Heart right ventricle (tissue), 16 donors: ENCODE data around the gene NAMPT. TPM values are rescaled to one million over a fixed set of nuclear protein-coding genes. Genes with fewer than 3 reads are reported as not detected.

Experiments used
- ATAC-seq, 8 donors: fragments of 200-7000 bp; cut with Tn5 transposase; one replicate each; pipeline ENCODE4 v1.9.1; 2020; ENCODE audit warnings: mild to moderate bottlenecking in 8 of 8, moderate library complexity in 8 of 8, moderate number of reproducible peaks in 1 of 8
- DNase-seq, 2 donors: peaks; one replicate each; pipeline ENCODE4 v3.0.0-alpha.2; 2020
- H3K27ac ChIP-seq, 10 donors: fragments of 200-600 bp; sonication (generic) in 2 of 10; one replicate each; pipeline versions ENCODE4 v1.5.0 to v1.8.0; 2020 to 2022; ENCODE audit warnings: mild to moderate bottlenecking in 3 of 10
- H3K27me3 ChIP-seq, 7 donors: fragments of 200-600 bp; one replicate each; pipeline ENCODE4 v1.8.0; 2021 to 2022; ENCODE audit warnings: mild to moderate bottlenecking in 2 of 7
- H3K36me3 ChIP-seq, 9 donors: fragments of 200-600 bp; sonication (generic) in 1 of 9; one replicate each; pipeline versions ENCODE4 v1.5.0 to v1.8.0; 2020 to 2022; ENCODE audit warnings: mild to moderate bottlenecking in 2 of 9
- H3K4me1 ChIP-seq, 9 donors: fragments of 200-600 bp; sonication (generic) in 1 of 9; one replicate each; pipeline versions ENCODE4 v1.5.0 to v1.8.0; 2020 to 2022; ENCODE audit warnings: mild to moderate bottlenecking in 4 of 9
- H3K4me3 ChIP-seq, 10 donors: fragments of 200-600 bp; sonication (generic) in 2 of 10; one replicate each; pipeline versions ENCODE4 v1.5.0 to v1.8.0; 2020 to 2022; ENCODE audit warnings: mild to moderate bottlenecking in 7 of 10, moderate library complexity in 2 of 10
- H3K9me3 ChIP-seq, 11 donors: fragments of 200-600 bp in 10 of 11; sonication (generic) in 2 of 11; one replicate each; pipeline versions ENCODE4 v1.5.0 to v1.8.0; 2013 to 2022; ENCODE audit warnings: mild to moderate bottlenecking in 2 of 11, control low read depth in 1 of 11, moderate library complexity in 1 of 11
- WGBS, 2 donors: extraction: QIAGEN DNeasy Blood & Tissue Kit; methylation state at CpG; one replicate each; pipeline ENCODE4 v1.1.7; 2013; ENCODE audit warnings: inconsistent platforms in 1 of 2; 5-methylcytosine and 5-hydroxymethylcytosine counted together
- intact Hi-C, 10 donors: fragments of 100-400 bp; cut with DNase I; formaldehyde crosslinking; loops; one replicate each; pipeline versions ENCODE4 v1.11.1 to v1.14.2; 2022
- polyA plus RNA-seq, 2 donors: library from polyadenylated mRNA; stranded (reverse); fragments of 200-250 nt; gene quantifications; one replicate each; pipeline ENCODE4 v1.2.3, GENCODE V29; 2013
- total RNA-seq, 10 donors: library from RNA; stranded (reverse); fragmentation: NEBNext Ultra II Directional in 3 of 10; extraction: Animal tissue kit (Norgen Biotek cat#: 25700) in 3 of 10; gene quantifications; one replicate each; pipeline versions ENCODE4 v1.2.1 to v1.2.4, GENCODE V29; 2021 to 2023
- TF ChIP-seq, protein P1 (sequence below), 9 donors: fragments of 200-600 bp; sonication (generic) in 2 of 9; IDR thresholded peaks; one replicate each; pipeline versions ENCODE4 v1.5.0 to v1.8.0; 2021 to 2022; ENCODE audit warnings: antibody characterized with exemption in 9 of 9, mild to moderate bottlenecking in 5 of 9, moderate library complexity in 1 of 9
- donor health status: Arrhythmogenic right ventricular cardiomyopathy.
- donor health status: ischemic (EF 13 %, LVEDD 7.1; RV severe dilation, severe dysfunction).
- donor health status: healthy with polysubstance abuse.
- donor health status: DM: no; HTN: yes; CAD: no.
- donor health status: DM: no; HTN: no; CAD: no.
- donor health status: ischemic (EF 25% LVEDD 6.9; RV normal size, moderate dysfunction).
- donor health status: ischemic (EF 25% LVEDD 5.7; RV mildly dilated, moderate dysfunction).
- donor health status: healthy.
- donor health status: DM: yes; HTN: yes; CAD: no.
- donor health status: Ischemic cardiomyopathy.
- donor health status: ischemic (EF 35%, LVEDD 5.7; RV mildly dilated, moderate dysfunction).
- donor health status: nonischemic (EF 11% LVEDD 7.7; RV severe dilation, severe dysfunction).
- donor health status: DM: yes; HTN: yes; CAD: no.
- donor health status: PGD.
- donor health status: ischemic (EF 29% LVEDD 5.4; RV normal size, mild dysfunction).
- donor health status: nonischemic (EF 23%, LVEDD 6.1; RV moderate dilation, normal function).

NAMPT gene
- total and polyA plus RNA-seq, 12 donors, result 32.2 to 404 (median 98.6) TPM

DNA sequence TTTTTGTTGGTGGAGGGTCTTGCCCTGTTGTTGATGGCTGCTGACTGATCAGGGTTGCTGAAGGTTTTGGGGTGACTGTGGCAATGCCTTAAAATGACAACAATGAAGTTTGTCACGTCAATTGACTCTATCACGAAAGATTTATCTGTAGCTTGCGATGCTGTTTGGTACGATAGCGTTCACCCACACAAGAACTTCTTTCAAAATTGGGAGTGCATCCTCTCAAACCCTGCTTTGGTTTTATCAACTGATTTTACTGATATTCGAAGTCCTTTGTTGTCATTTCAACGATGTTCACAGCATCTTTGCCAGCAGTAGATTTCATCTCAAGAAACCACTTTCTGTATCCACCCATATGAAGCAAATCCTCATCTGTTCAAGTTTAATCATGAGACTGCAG is 26.0 kb downstream of the NAMPT start:
- TF ChIP-seq, protein P1, sequence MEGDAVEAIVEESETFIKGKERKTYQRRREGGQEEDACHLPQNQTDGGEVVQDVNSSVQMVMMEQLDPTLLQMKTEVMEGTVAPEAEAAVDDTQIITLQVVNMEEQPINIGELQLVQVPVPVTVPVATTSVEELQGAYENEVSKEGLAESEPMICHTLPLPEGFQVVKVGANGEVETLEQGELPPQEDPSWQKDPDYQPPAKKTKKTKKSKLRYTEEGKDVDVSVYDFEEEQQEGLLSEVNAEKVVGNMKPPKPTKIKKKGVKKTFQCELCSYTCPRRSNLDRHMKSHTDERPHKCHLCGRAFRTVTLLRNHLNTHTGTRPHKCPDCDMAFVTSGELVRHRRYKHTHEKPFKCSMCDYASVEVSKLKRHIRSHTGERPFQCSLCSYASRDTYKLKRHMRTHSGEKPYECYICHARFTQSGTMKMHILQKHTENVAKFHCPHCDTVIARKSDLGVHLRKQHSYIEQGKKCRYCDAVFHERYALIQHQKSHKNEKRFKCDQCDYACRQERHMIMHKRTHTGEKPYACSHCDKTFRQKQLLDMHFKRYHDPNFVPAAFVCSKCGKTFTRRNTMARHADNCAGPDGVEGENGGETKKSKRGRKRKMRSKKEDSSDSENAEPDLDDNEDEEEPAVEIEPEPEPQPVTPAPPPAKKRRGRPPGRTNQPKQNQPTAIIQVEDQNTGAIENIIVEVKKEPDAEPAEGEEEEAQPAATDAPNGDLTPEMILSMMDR (IDR thresholded peaks at IDR 0.05), result no peak
- no peak overlapping the region for H3K4me3 ChIP-seq
- peaks cover 0 to 100% (median 28%) of the 10 kb centered on the region in 9 donors for H3K36me3 ChIP-seq
- peak overlapping the region in 1 of 10 donors; percentile 3 for H3K27ac ChIP-seq
- intact Hi-C loops, result no loop called here
- H3K4me1 ChIP-seq, result peaks cover 0 to 22% (median 0%) of the 10 kb centered on the region in 9 donors
- DNase-seq (no peak), ATAC-seq (no peak)
- 81 to 88% methylated on average over 7 of the region's 7 CpGs for WGBS, 2 donors
- H3K9me3 ChIP-seq, result no peaks in the 10 kb centered on the region
- no peaks in the 10 kb centered on the region for H3K27me3 ChIP-seq

- H3K27ac ChIP-seq, result no peak overlapping the region
- peaks cover 0 to 22% (median 0%) of the 10 kb centered on the region in 9 donors for H3K4me1 ChIP-seq
- ATAC-seq, result peak in 2 of 8 donors; percentile 21 to 26
- TF ChIP-seq, protein P1 (IDR thresholded peaks at IDR 0.05), result no peak
- 91 to 92% methylated on average over 3 of the region's 3 CpGs for WGBS, 2 donors
- H3K27me3 ChIP-seq, result no peaks in the 10 kb centered on the region
- DNase-seq, result no peak
- intact Hi-C loops, result no loop called here
- H3K36me3 ChIP-seq, result peaks cover 0 to 100% (median 33%) of the 10 kb centered on the region in 9 donors
- H3K9me3 ChIP-seq, result no peaks in the 10 kb centered on the region
- no peak overlapping the region for H3K4me3 ChIP-seq
These were observed 27.0 kb downstream of the NAMPT start for GRCh38 chr7:106257752-106258151.

GRCh38 chr7:106256144-106256543 is 28.6 kb downstream of the NAMPT start:
- no peak for ATAC-seq

DNA sequence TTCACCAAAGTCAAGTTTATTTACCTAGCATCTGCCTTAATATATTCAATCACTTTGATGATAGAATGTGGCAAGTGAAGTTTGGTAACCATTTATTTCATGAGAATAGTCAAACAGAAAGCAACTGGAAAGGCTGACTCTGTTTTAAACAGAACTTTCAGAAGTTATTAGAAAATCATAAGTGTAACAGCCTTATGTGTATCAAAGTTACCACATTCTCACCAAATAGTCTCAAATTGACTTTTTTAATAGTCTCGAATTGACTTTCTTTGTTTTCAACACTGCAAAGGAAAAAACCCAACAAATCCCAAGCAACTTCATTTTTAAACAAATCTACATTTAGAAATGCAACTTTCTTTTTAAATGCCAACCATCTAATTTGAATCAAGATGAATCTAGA is 29.5 kb downstream of the NAMPT start:
- H3K27me3 ChIP-seq, result no peaks in the 10 kb centered on the region
- H3K4me3 ChIP-seq, result no peak overlapping the region
- DNase-seq (no peak), ATAC-seq (no peak)
- peaks cover 0 to 99% (median 47%) of the 10 kb centered on the region in 9 donors for H3K36me3 ChIP-seq
- TF ChIP-seq, protein P1 (IDR thresholded peaks at IDR 0.05), result no peak
- H3K27ac ChIP-seq, result no peak overlapping the region
- no peaks in the 10 kb centered on the region for H3K4me1 ChIP-seq
- no peaks in the 10 kb centered on the region for H3K9me3 ChIP-seq
- 97 to 100% methylated on average over 1 of the region's 1 CpG for WGBS, 2 donors
- intact Hi-C loops, result no loop called here

More at GRCh38 chr7:106256144-106256543, 28.6 kb downstream of the NAMPT start:
- H3K27ac ChIP-seq, result no peak overlapping the region
- H3K9me3 ChIP-seq, result no peaks in the 10 kb centered on the region
- no peak for DNase-seq
- TF ChIP-seq, protein P1 (IDR thresholded peaks at IDR 0.05), result no peak
- intact Hi-C loops, result no loop called here
- 87 to 94% methylated on average over 2 of the region's 2 CpGs for WGBS, 2 donors
- H3K4me1 ChIP-seq, result peaks cover 0 to 8% (median 0%) of the 10 kb centered on the region in 9 donors
- no peak overlapping the region for H3K4me3 ChIP-seq
- peaks cover 0 to 100% (median 48%) of the 10 kb centered on the region in 9 donors for H3K36me3 ChIP-seq
- H3K27me3 ChIP-seq, result no peaks in the 10 kb centered on the region
